Measurements from ENCODE around the gene MROH2A. TPM values are rescaled to one million over a fixed set of nuclear protein-coding genes. Genes with fewer than 3 reads are reported as not detected.

The MROH2A gene
- total RNA-seq, 2 experiments from 2014 or later = not detected

GRCh38 chr2:233828546-233829192 is 50.5 kb downstream of the MROH2A start:
- H3K27ac Mint-ChIP-seq = no peak overlapping the region
- no peaks in the 10 kb centered on the region for H3K27me3 Mint-ChIP-seq
- H3K4me3 Mint-ChIP-seq = no peak overlapping the region
- no peaks in the 10 kb centered on the region for H3K9me3 Mint-ChIP-seq
- ChIA-PET POLR2A (no interaction called here), CTCF (no interaction called here)
- TF ChIP-seq CTCF (IDR thresholded peaks at IDR 0.05) = no peak
- DNase-seq = peak in 1 of 14 experiments; percentile 28
- no peaks in the 10 kb centered on the region for H3K4me1 Mint-ChIP-seq (ENCODE audit: low read depth)
- Histone ChIP-seq H3K4me3 (ENCODE audit: low read length) (no peak overlapping the region), H3K4me1 (ENCODE audit: insufficient read depth, low read length) (no peaks in the 10 kb centered on the region), H3K27me3 (ENCODE audit: control insufficient read depth in 1 of 2, insufficient read depth in 2 of 2, low read length in 2 of 2) (no peaks in the 10 kb centered on the region), H3K36me3 (ENCODE audit: insufficient read depth, low read length) (no peaks in the 10 kb centered on the region), H3K9me3 (ENCODE audit: control insufficient read depth in 1 of 2, insufficient read depth in 1 of 2, low read length in 2 of 2) (no peaks in the 10 kb centered on the region), H3K27ac (ENCODE audit: low read depth in 1 of 2, low read length in 2 of 2) (no peak overlapping the region)
- no peaks in the 10 kb centered on the region for H3K36me3 Mint-ChIP-seq (ENCODE audit: low read depth)
- ATAC-seq (ENCODE audit: poor library complexity) = no peak
- intact Hi-C loops (cut with DNase I, micrococcal nuclease) = no loop called here

DNA sequence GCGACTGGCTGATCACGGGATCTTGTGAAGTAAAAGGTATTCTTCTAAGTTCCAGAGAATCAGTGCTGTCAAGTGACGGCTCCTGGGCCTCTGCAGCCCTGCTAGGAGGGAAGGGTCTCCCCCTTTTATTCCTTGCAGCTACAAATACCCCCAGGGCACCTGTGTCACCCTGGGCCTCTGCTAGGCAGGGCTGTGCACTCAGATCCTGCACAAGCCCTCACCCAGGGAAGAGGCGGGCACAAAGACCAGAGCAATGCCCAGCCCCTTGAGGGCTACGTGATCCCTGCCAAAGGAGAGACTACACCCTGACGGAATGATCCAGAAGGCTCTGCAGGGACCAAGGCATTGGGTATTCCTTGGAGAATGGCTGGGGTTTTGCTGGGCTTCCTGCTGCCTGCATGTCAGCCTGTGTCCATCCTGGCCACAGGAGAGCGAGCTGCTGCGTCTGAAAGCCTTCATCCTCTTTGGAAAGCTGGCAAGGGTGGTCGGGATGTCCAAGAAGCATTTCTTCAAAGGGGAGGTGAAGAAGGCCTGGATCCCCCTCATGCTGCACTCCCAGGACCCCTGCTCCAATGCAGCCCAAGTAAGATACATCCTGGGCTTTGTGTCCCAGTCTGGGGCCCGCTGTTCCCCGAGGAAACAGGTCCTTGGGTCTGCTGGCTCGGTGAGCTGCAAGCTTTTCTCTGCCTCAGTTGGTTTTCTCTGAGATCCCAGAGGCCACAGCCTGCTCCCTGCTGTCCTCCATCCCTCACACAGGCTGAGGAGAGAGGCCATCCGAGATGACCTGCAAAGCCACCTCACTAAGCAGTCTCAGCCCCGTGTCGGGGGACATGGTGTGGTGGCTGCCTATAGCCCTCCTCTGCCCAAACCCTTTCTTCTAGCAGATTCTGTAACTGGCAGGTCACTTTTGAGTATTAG is 51.3 kb downstream of the MROH2A start:
- peak in 1 of 14 experiments; percentile 16 for DNase-seq
- no peaks in the 10 kb centered on the region for H3K36me3 ChIP-seq (ENCODE audit: insufficient read depth, low read length)
- H3K27ac ChIP-seq (ENCODE audit: low read depth in 1 of 2, low read length in 2 of 2) = no peak overlapping the region
- Mint-ChIP-seq H3K27ac (no peak overlapping the region), H3K27me3 (no peaks in the 10 kb centered on the region), H3K9me3 (no peaks in the 10 kb centered on the region), H3K4me3 (no peak overlapping the region), H3K36me3 (ENCODE audit: low read depth) (no peaks in the 10 kb centered on the region), H3K4me1 (ENCODE audit: low read depth) (no peaks in the 10 kb centered on the region)
- no peaks in the 10 kb centered on the region for H3K4me1 ChIP-seq (ENCODE audit: insufficient read depth, low read length)
- H3K27me3 ChIP-seq (ENCODE audit: control insufficient read depth in 1 of 2, insufficient read depth in 2 of 2, low read length in 2 of 2) = no peaks in the 10 kb centered on the region
- H3K9me3 ChIP-seq (ENCODE audit: control insufficient read depth in 1 of 2, insufficient read depth in 1 of 2, low read length in 2 of 2) = no peaks in the 10 kb centered on the region
- H3K4me3 ChIP-seq (ENCODE audit: low read length) = no peak overlapping the region
- TF ChIP-seq CTCF (IDR thresholded peaks at IDR 0.05) = no peak
- intact Hi-C loops (cut with DNase I, micrococcal nuclease) = no loop called here
- ChIA-PET POLR2A (no interaction called here), CTCF (no interaction called here)
- ATAC-seq (ENCODE audit: poor library complexity) = no peak

DNA sequence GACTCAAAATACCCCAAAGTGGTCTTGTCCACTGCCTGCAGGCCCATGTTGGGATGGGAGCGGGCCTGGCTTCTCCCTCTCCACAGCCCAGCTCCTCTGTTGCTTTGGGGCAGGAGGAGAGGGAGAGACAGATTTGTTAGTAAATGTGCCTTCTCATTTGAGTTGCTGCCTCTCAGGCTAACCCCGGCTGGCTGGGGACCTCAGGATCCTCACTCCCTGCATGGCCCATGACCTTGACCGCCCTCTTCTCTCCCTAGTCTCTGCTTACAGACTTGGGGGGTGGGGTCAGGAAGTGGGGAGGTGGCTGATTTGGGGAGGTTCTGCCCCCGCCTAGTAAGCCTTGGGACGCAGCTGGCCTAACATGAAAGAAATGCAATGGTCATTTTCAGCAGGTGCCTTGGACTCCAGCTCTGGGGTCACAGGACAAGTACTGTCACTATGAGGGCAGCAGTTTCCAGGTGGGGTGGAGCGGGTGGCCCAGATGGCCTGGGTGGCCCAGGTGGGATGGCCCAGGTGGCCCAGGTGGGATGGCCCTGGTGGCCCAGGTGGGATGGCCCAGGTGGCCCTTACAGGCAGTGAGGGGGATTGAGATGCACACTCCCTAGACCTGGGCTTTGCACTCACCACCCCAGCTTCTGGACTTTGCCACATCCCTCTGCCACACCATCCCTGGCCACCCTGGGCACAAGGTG is 52.1 kb downstream of the MROH2A start:
- H3K36me3 Mint-ChIP-seq (ENCODE audit: low read depth) = no peaks in the 10 kb centered on the region
- POLR2A ChIA-PET = no interaction called here
- ATAC-seq (ENCODE audit: poor library complexity) = no peak
- H3K27ac Mint-ChIP-seq = no peak overlapping the region
- no peak overlapping the region for H3K4me3 Mint-ChIP-seq
- H3K4me1 Mint-ChIP-seq (ENCODE audit: low read depth) = no peaks in the 10 kb centered on the region
- Histone ChIP-seq H3K36me3 (ENCODE audit: insufficient read depth, low read length) (no peaks in the 10 kb centered on the region), H3K9me3 (ENCODE audit: control insufficient read depth in 1 of 2, insufficient read depth in 1 of 2, low read length in 2 of 2) (no peaks in the 10 kb centered on the region), H3K4me1 (ENCODE audit: insufficient read depth, low read length) (no peaks in the 10 kb centered on the region), H3K4me3 (ENCODE audit: low read length) (no peak overlapping the region), H3K27ac (ENCODE audit: low read depth in 1 of 2, low read length in 2 of 2) (no peak overlapping the region), H3K27me3 (ENCODE audit: control insufficient read depth in 1 of 2, insufficient read depth in 2 of 2, low read length in 2 of 2) (no peaks in the 10 kb centered on the region)
- no peaks in the 10 kb centered on the region for H3K27me3 Mint-ChIP-seq
- intact Hi-C loops (cut with DNase I, micrococcal nuclease) = no loop called here
- DNase-seq = peak in 1 of 14 experiments; percentile 22
- no peak for TF ChIP-seq CTCF (IDR thresholded peaks at IDR 0.05)
- CTCF ChIA-PET = no interaction called here
- H3K9me3 Mint-ChIP-seq = no peaks in the 10 kb centered on the region

Measured in CD4-positive, alpha-beta T cell (primary cell).